ENCODE data around the gene PLEKHG5.

The PLEKHG5 gene

GRCh38 chr1:6419804-6420453 is 71.5 kb downstream of the PLEKHG5 start, which contains the start of gene HES2:
TSS of gene HES2 (minus strand) at chr1:6419919. CDS start at chr1:6419820, 99 bp downstream.
- Histone ChIP-seq H3K9ac (ENCODE audit: low read length) (no peak within 1 kb of the TSS), H3K36me3 (ENCODE audit: insufficient read depth, low read length) (no peaks in the 10 kb centered on the region), H3K27ac (ENCODE audit: low read depth, low read length, poor library complexity, severe bottlenecking) (no peak within 1 kb of the TSS), H4K20me1 (ENCODE audit: insufficient read depth, low read length) (no peaks in the 10 kb centered on the region), H3K9me2 (ENCODE audit: low read depth, low read length) (no peaks in the 10 kb centered on the region), H3K4me2 (ENCODE audit: low read length) (no peak within 1 kb of the TSS), H3K79me2 (ENCODE audit: insufficient read depth, low read length) (no peaks in the 10 kb centered on the region), H3K27me3 (ENCODE audit: insufficient read depth, low read length) (peaks cover 20% of the 10 kb centered on the region), H3K4me1 (ENCODE audit: insufficient read depth, low read length, severe bottlenecking) (no peaks in the 10 kb centered on the region), H3K9me3 (ENCODE audit: low read length) (no peaks in the 10 kb centered on the region), H2AFZ (ENCODE audit: low read length) (no peak within 1 kb of the TSS), H3F3A (ENCODE audit: insufficient read depth, low read length) (no peaks in the 10 kb centered on the region), H3K4me3 (ENCODE audit: low read depth, low read length, poor library complexity, severe bottlenecking) (no peak within 1 kb of the TSS)
- TF ChIP-seq, protein P1, sequence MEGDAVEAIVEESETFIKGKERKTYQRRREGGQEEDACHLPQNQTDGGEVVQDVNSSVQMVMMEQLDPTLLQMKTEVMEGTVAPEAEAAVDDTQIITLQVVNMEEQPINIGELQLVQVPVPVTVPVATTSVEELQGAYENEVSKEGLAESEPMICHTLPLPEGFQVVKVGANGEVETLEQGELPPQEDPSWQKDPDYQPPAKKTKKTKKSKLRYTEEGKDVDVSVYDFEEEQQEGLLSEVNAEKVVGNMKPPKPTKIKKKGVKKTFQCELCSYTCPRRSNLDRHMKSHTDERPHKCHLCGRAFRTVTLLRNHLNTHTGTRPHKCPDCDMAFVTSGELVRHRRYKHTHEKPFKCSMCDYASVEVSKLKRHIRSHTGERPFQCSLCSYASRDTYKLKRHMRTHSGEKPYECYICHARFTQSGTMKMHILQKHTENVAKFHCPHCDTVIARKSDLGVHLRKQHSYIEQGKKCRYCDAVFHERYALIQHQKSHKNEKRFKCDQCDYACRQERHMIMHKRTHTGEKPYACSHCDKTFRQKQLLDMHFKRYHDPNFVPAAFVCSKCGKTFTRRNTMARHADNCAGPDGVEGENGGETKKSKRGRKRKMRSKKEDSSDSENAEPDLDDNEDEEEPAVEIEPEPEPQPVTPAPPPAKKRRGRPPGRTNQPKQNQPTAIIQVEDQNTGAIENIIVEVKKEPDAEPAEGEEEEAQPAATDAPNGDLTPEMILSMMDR (IDR thresholded peaks at IDR 0.05; ENCODE audit: low read length) = no peak
- TF ChIP-seq EZH2 (IDR thresholded peaks at IDR 0.05; ENCODE audit: borderline replicate concordance, low read length) = no peak

DNA sequence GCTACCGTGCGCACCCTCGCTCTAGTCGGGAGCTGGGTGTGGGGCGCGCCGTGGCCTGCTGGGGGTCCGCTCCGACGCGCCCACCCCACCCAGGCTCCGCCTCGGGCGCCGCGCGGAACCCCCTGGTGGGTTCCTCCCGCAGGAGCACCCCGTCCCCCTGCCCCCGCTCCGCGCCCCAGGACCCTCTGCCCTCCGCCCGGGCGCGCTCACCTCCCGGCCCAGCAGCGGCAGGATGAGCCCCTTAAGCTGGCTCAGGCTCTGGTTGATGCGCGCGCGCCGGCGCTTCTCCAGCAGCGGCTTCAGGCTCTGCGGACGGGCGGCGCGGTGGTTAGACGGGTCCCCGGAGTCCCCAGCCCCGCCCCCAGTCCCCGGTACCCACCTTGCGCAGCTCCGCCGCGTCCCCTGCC is 72.1 kb downstream of the PLEKHG5 start:
- H3K4me2 ChIP-seq (ENCODE audit: low read length) = no peak overlapping the region

GRCh38 chr1:6418668-6419396 is 72.6 kb downstream of the PLEKHG5 start:
- Histone ChIP-seq H3K79me2 (ENCODE audit: insufficient read depth, low read length) (no peaks in the 10 kb centered on the region), H3K36me3 (ENCODE audit: insufficient read depth, low read length) (no peaks in the 10 kb centered on the region), H3K27ac (ENCODE audit: low read depth, low read length, poor library complexity, severe bottlenecking) (no peak overlapping the region), H3F3A (ENCODE audit: insufficient read depth, low read length) (no peaks in the 10 kb centered on the region), H3K9ac (ENCODE audit: low read length) (no peak overlapping the region), H4K20me1 (ENCODE audit: insufficient read depth, low read length) (no peaks in the 10 kb centered on the region), H3K4me2 (ENCODE audit: low read length) (no peak overlapping the region), H3K9me2 (ENCODE audit: low read depth, low read length) (no peaks in the 10 kb centered on the region), H3K4me1 (ENCODE audit: insufficient read depth, low read length, severe bottlenecking) (no peaks in the 10 kb centered on the region), H3K4me3 (ENCODE audit: low read depth, low read length, poor library complexity, severe bottlenecking) (no peak overlapping the region), H3K27me3 (ENCODE audit: insufficient read depth, low read length) (peaks cover 22% of the 10 kb centered on the region), H3K9me3 (ENCODE audit: low read length) (no peaks in the 10 kb centered on the region), H2AFZ (ENCODE audit: low read length) (no peak overlapping the region)
- TF ChIP-seq EZH2 (IDR thresholded peaks at IDR 0.05; ENCODE audit: borderline replicate concordance, low read length) = no peak
- TF ChIP-seq, protein P1 (IDR thresholded peaks at IDR 0.05; ENCODE audit: low read length) = no peak

More for the DNA sequence above, 72.1 kb downstream of the PLEKHG5 start:
- H3K4me3 ChIP-seq (ENCODE audit: low read depth, low read length, poor library complexity, severe bottlenecking) = no peak overlapping the region
- H3K27ac ChIP-seq (ENCODE audit: low read depth, low read length, poor library complexity, severe bottlenecking) = no peak overlapping the region
- no peaks in the 10 kb centered on the region for H3K4me1 ChIP-seq (ENCODE audit: insufficient read depth, low read length, severe bottlenecking)
- no peaks in the 10 kb centered on the region for H4K20me1 ChIP-seq (ENCODE audit: insufficient read depth, low read length)
- H3K79me2 ChIP-seq (ENCODE audit: insufficient read depth, low read length) = no peaks in the 10 kb centered on the region
- H3K9me3 ChIP-seq (ENCODE audit: low read length) = no peaks in the 10 kb centered on the region
- peaks cover 22% of the 10 kb centered on the region for H3K27me3 ChIP-seq (ENCODE audit: insufficient read depth, low read length)
- TF ChIP-seq, protein P1 (IDR thresholded peaks at IDR 0.05; ENCODE audit: low read length) = no peak
- no peak for TF ChIP-seq EZH2 (IDR thresholded peaks at IDR 0.05; ENCODE audit: borderline replicate concordance, low read length)
- H3K9me2 ChIP-seq (ENCODE audit: low read depth, low read length) = no peaks in the 10 kb centered on the region
- H3K36me3 ChIP-seq (ENCODE audit: insufficient read depth, low read length) = no peaks in the 10 kb centered on the region
- no peak overlapping the region for H3K9ac ChIP-seq (ENCODE audit: low read length)
- no peak overlapping the region for H2AFZ ChIP-seq (ENCODE audit: low read length)
- H3F3A ChIP-seq (ENCODE audit: insufficient read depth, low read length) = no peaks in the 10 kb centered on the region
